Activated T-helper 2 cell treated with anti-CD3 and anti-CD28 coated beads, Interferon-gamma antibody, Interleukin-2, Interleukin-4, amounts not matched to agents 10 μg/mL and 5 μg/mL and 100 μg/mL, durations not matched to agents 14 hours and 24 hours and 36 hours (primary cell): ENCODE data around the gene SGCE. TPM values are rescaled to one million over a fixed set of nuclear protein-coding genes. Genes with fewer than 3 reads are reported as not detected.
A peak's percentile ranks its signal among the peaks of the same experiment; 100 is the strongest.
"Not testable (repeated sequence)": the region's sequence is repeated elsewhere in the genome, so short reads cannot be mapped to it uniquely, and the experiment has no call there.

ENCODE experiments used
- DNase-seq: peaks from one replicate; pipeline ENCODE4 v3.0.0; 2021; ENCODE audit warnings: low spot score
- H3K27ac Mint-ChIP-seq: one replicate; pipeline ENCODE4 v1.8.0; 2021; ENCODE audit warnings: mixed read lengths
- H3K27me3 Mint-ChIP-seq: one replicate; pipeline ENCODE4 v1.8.0; 2021; ENCODE audit warnings: low read depth, mixed read lengths
- H3K36me3 Mint-ChIP-seq: one replicate; pipeline ENCODE4 v1.8.0; 2021; ENCODE audit warnings: low read depth, mixed read lengths
- H3K4me1 Mint-ChIP-seq: one replicate; pipeline ENCODE4 v1.8.0; 2021; ENCODE audit warnings: low read depth, mixed read lengths
- H3K4me3 Mint-ChIP-seq: one replicate; pipeline ENCODE4 v1.8.0; 2021; ENCODE audit warnings: low read depth, mild to moderate bottlenecking, moderate library complexity, mixed read lengths
- H3K9me3 Mint-ChIP-seq: one replicate; pipeline ENCODE4 v1.8.0; 2021; ENCODE audit warnings: mixed read lengths
- intact Hi-C: fragments of 100-400 bp; cut with micrococcal nuclease; formaldehyde crosslinking; loops from one replicate; pipeline ENCODE4 v1.15.1; 2023
- total RNA-seq: library from RNA; stranded (reverse); gene quantifications from 2 replicates; pipeline ENCODE4 v1.2.3, GENCODE V29; 2022

Gene SGCE
- total RNA-seq, result 2.0 and 2.5 TPM in 2 replicates

- Mint-ChIP-seq H3K9me3 (no peaks in the 10 kb centered on the region), H3K27me3 (peaks cover 35% of the 10 kb centered on the region), H3K27ac (no peak within 1 kb of the TSS), H3K4me3 (peak within 1 kb of the TSS; percentile 82), H3K4me1 (peaks cover 18% of the 10 kb centered on the region), H3K36me3 (no peaks in the 10 kb centered on the region)
- peak; percentile 16 for DNase-seq
- intact Hi-C loops, result loop anchor here (2.0 to 5.0 kb wide), 5 partner anchors 35 to 821 kb away; no protein-coding TSS in a partner anchor
Observed at GRCh38 chr7:94655848-94656657, at the start of gene SGCE. Gene SGCE (minus strand): TSS chr7:94656133. CDS start chr7:94656098, 35 bp downstream.

DNA sequence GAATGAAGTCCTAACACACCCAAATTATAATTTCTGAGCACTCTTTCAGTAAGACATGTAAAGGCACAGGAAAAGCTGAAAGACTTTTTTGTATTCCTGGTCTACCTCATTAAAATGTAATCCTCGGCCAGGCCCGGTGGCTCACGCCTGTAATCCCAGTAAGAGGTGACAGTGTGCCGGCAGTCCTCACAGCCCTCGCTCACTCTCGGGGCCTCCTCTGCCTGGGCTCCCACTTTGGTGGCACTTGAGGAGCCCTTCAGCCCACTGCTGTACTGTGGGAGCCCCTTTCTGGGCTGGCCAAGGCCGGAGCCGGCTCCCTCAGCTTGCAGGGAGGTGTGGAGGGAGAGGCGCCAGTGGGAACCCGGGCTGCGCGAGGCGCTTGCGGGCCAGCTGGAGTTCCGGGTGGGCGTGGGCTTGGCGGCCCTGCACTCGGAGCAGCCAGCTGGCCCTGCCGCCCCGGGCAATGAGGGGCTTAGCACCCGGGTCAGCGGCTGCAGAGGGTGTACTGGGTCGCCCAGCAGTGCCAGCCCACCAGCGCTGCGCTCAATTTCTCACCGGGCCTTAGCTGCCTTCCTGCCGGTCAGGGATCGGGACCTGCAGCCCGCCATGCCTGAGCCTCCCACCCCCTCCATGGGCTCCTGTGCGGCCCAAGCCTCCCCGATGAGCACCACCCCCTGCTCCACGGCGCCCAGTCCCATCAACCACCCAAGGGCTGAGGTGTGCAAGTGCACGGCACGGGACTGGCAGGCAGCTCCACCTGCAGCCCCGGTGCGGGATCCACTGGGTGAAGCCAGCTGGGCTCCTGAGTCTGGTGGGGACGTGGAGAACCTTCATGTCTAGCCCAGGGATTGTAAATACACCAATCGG lies 49.5 kb upstream of the SGCE start:
- H3K27ac Mint-ChIP-seq, H3K4me3 Mint-ChIP-seq, H3K27me3 Mint-ChIP-seq, DNase-seq, intact Hi-C loops, H3K9me3 Mint-ChIP-seq, H3K36me3 Mint-ChIP-seq, H3K4me1 Mint-ChIP-seq: not testable (repeated sequence)

DNA sequence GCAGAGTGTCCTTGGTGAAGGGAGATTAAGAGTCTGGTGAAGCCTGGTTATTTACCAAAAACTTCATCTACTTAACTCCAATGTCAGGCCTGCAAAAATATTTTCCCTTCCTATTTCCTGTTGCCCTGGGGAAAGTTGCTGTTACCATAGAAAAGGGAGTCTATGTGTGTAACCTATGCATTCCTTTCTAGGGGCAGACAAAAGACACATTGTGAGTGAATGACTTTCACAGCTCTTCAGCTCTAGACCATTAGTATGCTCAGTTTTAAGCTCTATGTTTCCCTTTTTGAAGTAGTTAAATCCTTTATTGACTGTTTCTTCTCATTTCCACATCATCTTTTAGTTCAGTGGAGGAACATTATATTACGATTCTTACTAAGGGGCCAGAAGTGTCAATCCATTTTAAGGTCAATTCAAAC lies 45.6 kb upstream of the SGCE start:
- no peak overlapping the region for H3K4me3 Mint-ChIP-seq
- no peaks in the 10 kb centered on the region for H3K27me3 Mint-ChIP-seq
- H3K4me1 Mint-ChIP-seq, result no peaks in the 10 kb centered on the region
- H3K9me3 Mint-ChIP-seq, result no peaks in the 10 kb centered on the region
- intact Hi-C loops, result no loop called here
- H3K36me3 Mint-ChIP-seq, result no peaks in the 10 kb centered on the region
- DNase-seq, result no peak
- no peak overlapping the region for H3K27ac Mint-ChIP-seq

- Mint-ChIP-seq H3K4me3 (no peak overlapping the region), H3K4me1 (no peaks in the 10 kb centered on the region), H3K9me3 (no peaks in the 10 kb centered on the region), H3K27me3 (no peaks in the 10 kb centered on the region), H3K36me3 (no peaks in the 10 kb centered on the region), H3K27ac (no peak overlapping the region)
- no peak for DNase-seq
- intact Hi-C loops, result no loop called here
Observed at GRCh38 chr7:94700926-94701554, 45.1 kb upstream of the SGCE start.

- no peak for DNase-seq
- Mint-ChIP-seq H3K27ac (no peak overlapping the region), H3K36me3 (no peaks in the 10 kb centered on the region), H3K9me3 (no peaks in the 10 kb centered on the region), H3K4me3 (no peak overlapping the region), H3K27me3 (no peaks in the 10 kb centered on the region), H3K4me1 (no peaks in the 10 kb centered on the region)
- intact Hi-C loops, result no loop called here
Observed at GRCh38 chr7:94698275-94698674, 42.3 kb upstream of the SGCE start.

DNA sequence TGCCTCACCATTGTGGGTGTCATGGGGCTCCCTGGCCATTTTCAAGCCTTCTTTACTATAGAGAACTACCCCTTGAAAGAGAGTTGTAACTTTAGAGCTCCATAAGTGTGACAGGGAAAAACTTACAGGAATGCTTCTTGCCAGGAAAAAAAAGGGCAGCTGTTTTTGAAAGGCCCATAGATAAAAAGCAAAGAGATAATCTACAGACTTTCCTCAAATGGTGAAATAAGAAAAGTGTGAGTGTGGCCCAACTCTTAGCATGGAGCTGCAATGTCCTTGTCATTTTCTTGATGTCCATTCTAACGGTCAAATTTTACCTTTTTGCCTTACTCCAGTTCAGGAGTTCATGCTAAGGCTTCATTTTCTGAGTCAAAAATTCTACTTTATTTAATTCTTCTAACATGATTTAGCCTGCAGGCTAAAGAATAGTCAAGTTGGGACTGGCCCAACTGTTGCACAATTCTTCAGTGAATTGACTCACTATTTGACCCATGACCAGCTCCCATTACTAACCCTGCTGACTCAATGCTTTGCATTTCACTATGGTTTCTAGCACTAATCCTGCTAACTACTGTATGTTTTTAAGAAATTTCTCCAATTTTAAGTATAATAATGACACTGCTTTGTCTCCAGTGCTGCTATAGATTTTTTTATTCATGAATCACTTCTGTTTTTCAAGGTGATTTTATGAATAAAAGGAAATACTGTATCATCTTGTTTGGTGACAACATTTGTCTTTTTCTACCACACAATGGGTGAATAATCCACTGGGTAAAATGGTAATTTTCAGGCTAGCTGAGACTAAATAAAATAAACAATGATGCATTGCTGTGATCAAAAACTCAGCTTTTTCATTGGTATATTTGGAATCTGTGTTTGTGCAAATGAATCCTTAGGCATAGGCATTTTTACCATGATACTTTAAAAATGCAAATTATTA lies 41.4 kb upstream of the SGCE start:
- no peaks in the 10 kb centered on the region for H3K27me3 Mint-ChIP-seq
- H3K4me3 Mint-ChIP-seq, result no peak overlapping the region
- no peaks in the 10 kb centered on the region for H3K36me3 Mint-ChIP-seq
- no peak overlapping the region for H3K27ac Mint-ChIP-seq
- DNase-seq, result no peak
- H3K9me3 Mint-ChIP-seq, result no peaks in the 10 kb centered on the region
- no peaks in the 10 kb centered on the region for H3K4me1 Mint-ChIP-seq
- intact Hi-C loops, result no loop called here

DNA sequence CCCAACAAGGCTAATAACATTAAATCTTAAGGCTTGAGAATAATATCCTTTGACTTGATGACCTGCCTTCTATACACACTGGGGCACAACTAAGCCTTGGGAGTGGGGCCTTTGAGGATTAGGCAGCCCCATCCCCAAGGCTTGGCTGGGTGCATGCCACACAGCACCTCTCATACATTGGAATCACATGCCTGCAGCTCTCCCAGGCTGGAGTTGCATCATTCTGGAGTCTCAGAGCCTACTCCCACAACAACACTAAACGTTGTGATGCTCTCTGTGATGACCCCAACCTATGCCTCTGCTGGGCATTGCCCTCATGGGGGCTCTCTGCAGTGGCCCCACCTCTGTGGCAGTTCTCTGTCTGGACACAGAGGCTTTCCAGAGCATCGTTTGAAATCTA lies 31.9 kb upstream of the SGCE start:
- Mint-ChIP-seq H3K27me3 (no peaks in the 10 kb centered on the region), H3K36me3 (no peaks in the 10 kb centered on the region), H3K4me1 (no peaks in the 10 kb centered on the region), H3K27ac (no peak overlapping the region), H3K9me3 (no peaks in the 10 kb centered on the region), H3K4me3 (no peak overlapping the region)
- no peak for DNase-seq
- intact Hi-C loops, result no loop called here

DNA sequence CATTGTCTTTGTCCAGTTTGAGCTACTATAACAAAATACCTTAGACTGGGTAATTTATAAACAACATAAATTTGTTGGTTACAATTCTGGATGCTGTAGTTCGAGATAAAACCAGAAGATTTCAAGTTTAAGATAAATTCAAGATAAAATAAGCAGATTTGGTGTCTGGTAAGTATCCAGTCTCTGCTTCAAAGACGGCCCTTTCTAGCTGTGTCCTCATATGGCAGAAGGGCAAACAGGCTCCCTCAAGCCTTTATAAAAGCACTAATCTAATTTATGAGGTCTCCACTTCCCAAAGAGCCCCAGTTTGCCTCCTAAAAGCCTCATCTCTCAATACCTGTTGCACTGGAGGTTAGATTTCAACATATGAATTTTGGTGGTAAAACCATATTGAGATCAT lies 31.1 kb upstream of the SGCE start:
- no peak overlapping the region for H3K27ac Mint-ChIP-seq
- no peaks in the 10 kb centered on the region for H3K27me3 Mint-ChIP-seq
- H3K36me3 Mint-ChIP-seq, result no peaks in the 10 kb centered on the region
- H3K4me1 Mint-ChIP-seq, result no peaks in the 10 kb centered on the region
- no peaks in the 10 kb centered on the region for H3K9me3 Mint-ChIP-seq
- intact Hi-C loops, result no loop called here
- no peak overlapping the region for H3K4me3 Mint-ChIP-seq
- no peak for DNase-seq

DNA sequence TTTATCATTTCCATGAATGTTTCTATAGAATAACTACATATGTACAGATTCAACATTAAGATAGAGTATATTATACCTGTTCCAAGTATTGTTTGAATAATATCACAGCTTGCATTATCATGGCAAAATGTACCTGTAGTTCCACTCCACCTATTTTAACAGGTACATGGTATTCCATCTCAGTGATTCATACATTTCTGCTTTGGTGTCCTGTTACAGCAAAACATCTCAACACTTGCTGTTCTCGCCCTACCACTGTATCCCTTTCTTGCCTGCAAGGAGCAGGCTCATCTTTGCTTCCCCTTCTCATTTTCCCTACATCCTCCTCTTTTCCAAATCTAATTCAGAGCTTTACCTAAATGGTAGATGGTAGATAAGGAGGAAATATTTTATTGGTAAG lies 27.1 kb upstream of the SGCE start:
- no peaks in the 10 kb centered on the region for H3K36me3 Mint-ChIP-seq
- DNase-seq, result no peak
- no peak overlapping the region for H3K4me3 Mint-ChIP-seq
- H3K4me1 Mint-ChIP-seq, result no peaks in the 10 kb centered on the region
- no peaks in the 10 kb centered on the region for H3K27me3 Mint-ChIP-seq
- H3K9me3 Mint-ChIP-seq, result no peaks in the 10 kb centered on the region
- no peak overlapping the region for H3K27ac Mint-ChIP-seq
- intact Hi-C loops, result no loop called here

- Mint-ChIP-seq H3K9me3 (no peaks in the 10 kb centered on the region), H3K27me3 (no peaks in the 10 kb centered on the region), H3K4me1 (no peaks in the 10 kb centered on the region), H3K4me3 (no peak overlapping the region), H3K36me3 (no peaks in the 10 kb centered on the region), H3K27ac (no peak overlapping the region)
- DNase-seq, result no peak
- intact Hi-C loops, result no loop called here
Observed at GRCh38 chr7:94679358-94679757, 23.4 kb upstream of the SGCE start.

DNA sequence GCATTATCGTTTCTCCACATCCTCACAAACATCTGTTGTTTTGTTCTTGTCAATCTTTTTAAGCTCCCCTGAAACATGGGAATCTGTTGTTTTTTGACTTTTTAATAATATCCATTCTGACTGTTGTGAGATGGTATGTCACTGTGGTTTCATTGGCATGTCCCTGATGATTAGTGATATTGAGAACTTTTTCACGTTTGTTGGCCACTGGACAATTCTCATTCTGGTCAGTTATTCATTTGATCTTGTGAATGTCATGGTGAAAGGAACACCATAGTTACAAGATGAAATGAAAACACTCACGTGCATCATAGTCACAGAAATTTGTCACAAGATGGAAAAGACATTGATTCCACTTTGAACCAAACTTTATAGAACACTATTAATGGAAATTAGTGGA lies 20.5 kb upstream of the SGCE start:
- Mint-ChIP-seq H3K4me3 (no peak overlapping the region), H3K27me3 (no peaks in the 10 kb centered on the region), H3K9me3 (no peaks in the 10 kb centered on the region), H3K27ac (no peak overlapping the region), H3K36me3 (no peaks in the 10 kb centered on the region), H3K4me1 (no peaks in the 10 kb centered on the region)
- intact Hi-C loops, result no loop called here
- no peak for DNase-seq

DNA sequence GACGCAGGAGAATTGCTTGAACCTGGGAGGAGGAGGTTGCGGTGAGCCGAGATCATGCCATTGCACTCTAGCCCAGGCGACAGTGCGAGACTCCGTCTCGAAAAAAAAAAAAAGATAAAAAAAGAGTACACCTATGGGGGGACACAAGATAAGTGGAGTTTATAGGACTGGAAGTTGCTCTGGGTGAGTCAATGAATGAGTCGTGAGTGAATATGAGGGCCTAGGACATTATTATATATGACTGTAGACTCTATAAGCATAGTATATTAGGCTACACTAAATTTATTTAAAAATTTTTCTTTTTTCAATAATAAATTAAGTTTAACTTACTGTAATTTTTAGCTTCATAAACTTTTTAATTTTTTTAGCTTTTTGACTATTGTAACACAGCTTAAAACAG lies 19.4 kb upstream of the SGCE start:
- no peaks in the 10 kb centered on the region for H3K36me3 Mint-ChIP-seq
- no peaks in the 10 kb centered on the region for H3K9me3 Mint-ChIP-seq
- H3K4me1 Mint-ChIP-seq, result no peaks in the 10 kb centered on the region
- H3K27ac Mint-ChIP-seq, result no peak overlapping the region
- H3K27me3 Mint-ChIP-seq, result no peaks in the 10 kb centered on the region
- DNase-seq, result no peak
- no peak overlapping the region for H3K4me3 Mint-ChIP-seq
- intact Hi-C loops, result no loop called here
